Mucosa of stomach (tissue), 1 donor: ENCODE measurements around the gene ZC3H12D.
"Not testable (repeated sequence)": the region's sequence is repeated elsewhere in the genome, so short reads cannot be mapped to it uniquely, and the experiment has no call there.

Source experiments
- H3K27me3 ChIP-seq: one replicate; pipeline ENCODE4 v1.7.0; 2013; ENCODE audit warnings: mild to moderate bottlenecking, low read length; ENCODE audit not compliant: control insufficient read depth, insufficient read depth
- H3K36me3 ChIP-seq: one replicate; pipeline ENCODE4 v1.7.0; 2013; ENCODE audit warnings: low read length; ENCODE audit not compliant: control insufficient read depth, insufficient read depth
- H3K4me1 ChIP-seq: one replicate; pipeline ENCODE4 v1.7.0; 2013; ENCODE audit warnings: mild to moderate bottlenecking, low read length; ENCODE audit not compliant: control insufficient read depth, insufficient read depth
- H3K4me3 ChIP-seq: one replicate; pipeline ENCODE4 v1.7.0; 2013; ENCODE audit warnings: low read length
- H3K9ac ChIP-seq: one replicate; pipeline ENCODE4 v1.7.0; 2013; ENCODE audit warnings: mild to moderate bottlenecking, low read length, moderate library complexity
- H3K9me3 ChIP-seq: one replicate; pipeline ENCODE4 v1.7.0; 2013; ENCODE audit warnings: mild to moderate bottlenecking, low read length, moderate library complexity; ENCODE audit not compliant: control insufficient read depth
- donor health status: Pancreatic carcinoma.

The ZC3H12D gene

GRCh38 chr6:149445095-149445466, 39.7 kb downstream of the ZC3H12D start:
- Histone ChIP-seq H3K9me3 (no peaks in the 10 kb centered on the region), H3K27me3 (peaks cover 4% of the 10 kb centered on the region), H3K36me3 (no peaks in the 10 kb centered on the region), H3K4me3 (no peak overlapping the region), H3K9ac (no peak overlapping the region), H3K4me1 (peaks cover 3% of the 10 kb centered on the region)

DNA sequence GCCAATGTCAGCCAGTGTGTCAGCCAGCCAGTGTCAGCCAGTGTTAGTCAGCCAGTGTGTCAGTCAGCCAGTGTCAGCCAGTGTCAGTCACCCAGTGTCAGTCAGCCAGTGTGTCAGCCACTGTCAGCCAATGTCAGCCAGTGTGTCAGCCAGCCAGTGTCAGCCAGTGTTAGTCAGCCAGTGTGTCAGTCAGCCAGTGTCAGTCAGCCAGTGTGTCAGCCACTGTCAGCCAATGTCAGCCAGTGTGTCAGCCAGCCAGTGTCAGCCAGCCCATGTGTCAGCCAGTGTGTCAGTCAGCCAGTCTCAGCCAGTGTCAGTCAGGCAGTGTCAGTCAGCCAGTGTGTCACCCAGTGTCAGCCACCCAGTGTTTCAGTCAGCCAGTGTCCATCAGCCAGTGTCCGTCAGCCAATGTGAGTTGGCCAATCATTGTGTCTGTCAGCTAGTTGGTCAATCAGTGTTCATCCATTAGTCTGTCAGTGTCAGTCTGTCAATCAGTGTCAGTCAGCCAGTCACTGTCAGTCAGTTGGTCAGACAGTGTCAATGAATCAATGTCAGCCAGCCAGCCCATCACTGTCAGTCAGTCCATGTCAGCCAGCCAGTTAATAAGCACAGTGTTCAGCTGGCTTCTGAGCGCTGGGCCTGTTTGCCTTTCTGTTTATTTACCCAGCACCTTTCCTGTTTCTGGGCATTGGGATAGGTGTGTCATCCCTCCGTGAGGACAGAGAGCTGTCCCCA, 40.3 kb downstream of the ZC3H12D start:
- not testable (repeated sequence) for H3K9me3 ChIP-seq, H3K27me3 ChIP-seq, H3K36me3 ChIP-seq, H3K4me1 ChIP-seq, H3K4me3 ChIP-seq, H3K9ac ChIP-seq

DNA sequence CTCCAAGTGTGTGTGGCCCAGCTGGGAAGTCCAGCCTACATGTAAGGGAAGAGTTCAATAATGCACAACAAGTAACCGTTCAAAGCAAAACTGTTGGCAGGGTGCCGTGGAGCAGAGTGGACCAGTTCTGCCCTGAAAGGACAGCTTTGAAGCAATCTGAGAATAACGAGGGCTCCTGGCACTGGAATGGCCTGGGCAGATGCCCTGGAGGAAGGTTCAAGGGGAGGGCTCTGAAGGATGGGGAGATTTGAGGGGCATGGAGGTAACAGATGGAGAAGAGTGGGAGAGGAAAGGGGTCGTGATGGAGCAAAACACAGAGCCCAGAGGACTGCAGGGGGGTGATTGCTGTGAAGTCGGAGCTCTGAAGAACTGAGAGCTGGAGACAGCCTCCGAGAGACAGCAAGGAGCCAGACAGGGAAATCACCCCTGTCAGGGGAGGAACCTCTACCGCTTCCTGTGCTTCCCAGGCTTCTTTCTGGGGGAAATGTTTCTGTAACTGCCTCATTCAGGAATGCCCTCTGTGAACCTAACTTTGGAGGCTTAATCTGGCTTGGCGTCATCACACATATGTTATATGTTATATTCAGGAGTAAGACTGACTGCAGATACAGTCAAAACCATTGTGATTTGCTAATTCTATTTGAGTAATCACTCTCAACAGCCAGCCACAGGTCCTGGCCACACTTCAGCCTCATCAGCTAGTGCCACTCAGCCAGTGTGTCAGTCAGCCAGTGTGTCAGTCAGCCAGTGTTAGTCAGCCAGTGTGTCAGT, 41.2 kb downstream of the ZC3H12D start:
- H3K27me3 ChIP-seq: peaks cover 4% of the 10 kb centered on the region
- H3K9me3 ChIP-seq: no peaks in the 10 kb centered on the region
- H3K36me3 ChIP-seq: no peaks in the 10 kb centered on the region
- H3K4me3 ChIP-seq: no peak overlapping the region
- no peak overlapping the region for H3K9ac ChIP-seq
- no peaks in the 10 kb centered on the region for H3K4me1 ChIP-seq

DNA sequence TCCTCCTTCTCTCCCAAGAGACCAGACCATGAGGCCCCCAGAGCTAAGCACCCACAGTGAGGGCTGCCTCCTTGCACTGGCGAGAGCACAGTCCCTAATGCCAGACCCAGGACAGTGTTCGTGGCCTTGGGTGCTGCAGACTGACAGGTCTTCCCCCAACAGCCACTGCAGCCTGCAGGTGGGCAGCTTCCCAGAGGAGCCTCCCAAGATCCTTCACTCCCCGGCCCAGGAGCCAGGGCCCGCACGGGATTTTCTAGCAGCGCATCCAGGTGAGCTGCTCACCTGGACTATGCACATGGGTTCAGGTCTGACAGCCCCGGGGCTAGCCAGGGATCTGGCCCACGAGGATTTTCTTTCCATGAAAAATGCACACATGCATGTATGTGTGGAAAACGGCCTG, 43.1 kb downstream of the ZC3H12D start:
- Histone ChIP-seq H3K9ac (no peak overlapping the region), H3K4me1 (no peaks in the 10 kb centered on the region), H3K27me3 (peaks cover 4% of the 10 kb centered on the region), H3K4me3 (no peak overlapping the region), H3K9me3 (no peaks in the 10 kb centered on the region), H3K36me3 (no peaks in the 10 kb centered on the region)

- Histone ChIP-seq H3K4me1 (no peaks in the 10 kb centered on the region), H3K27me3 (peaks cover 4% of the 10 kb centered on the region), H3K36me3 (no peaks in the 10 kb centered on the region), H3K9me3 (no peaks in the 10 kb centered on the region), H3K9ac (no peak overlapping the region), H3K4me3 (no peak overlapping the region)
Measured at GRCh38 chr6:149440735-149441671, 43.8 kb downstream of the ZC3H12D start.

DNA sequence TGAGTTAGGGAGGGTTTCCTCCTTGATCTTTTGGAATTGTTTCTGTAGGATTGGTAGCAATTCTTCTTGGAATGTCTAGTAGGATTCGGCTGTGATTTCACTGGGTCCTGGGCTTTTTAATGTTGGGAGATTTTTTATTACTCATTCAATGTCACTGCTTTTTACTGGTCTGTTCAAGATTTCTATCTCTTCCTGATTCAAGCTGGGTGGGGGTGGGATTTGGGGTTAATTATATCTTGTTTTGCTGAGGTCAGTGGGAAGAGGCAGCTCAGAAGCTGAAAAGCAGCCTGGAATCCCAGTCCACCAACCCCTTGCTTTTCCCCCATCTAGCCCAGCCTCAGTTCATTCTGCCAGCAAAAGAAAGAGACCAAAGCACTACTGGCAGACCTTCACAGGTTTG, 45.2 kb downstream of the ZC3H12D start:
- Histone ChIP-seq H3K27me3 (peaks cover 4% of the 10 kb centered on the region), H3K4me3 (no peak overlapping the region), H3K4me1 (no peaks in the 10 kb centered on the region), H3K9me3 (no peaks in the 10 kb centered on the region), H3K36me3 (no peaks in the 10 kb centered on the region), H3K9ac (no peak overlapping the region)

- no peak overlapping the region for H3K4me3 ChIP-seq
- no peaks in the 10 kb centered on the region for H3K9me3 ChIP-seq
- peaks cover 4% of the 10 kb centered on the region for H3K27me3 ChIP-seq
Measured at GRCh38 chr6:149438855-149439254, 46.0 kb downstream of the ZC3H12D start.

GRCh38 chr6:149437212-149437611, 47.6 kb downstream of the ZC3H12D start:
- H3K36me3 ChIP-seq: no peaks in the 10 kb centered on the region
- no peaks in the 10 kb centered on the region for H3K4me1 ChIP-seq
- H3K9ac ChIP-seq: no peak overlapping the region
- no peaks in the 10 kb centered on the region for H3K9me3 ChIP-seq
- no peak overlapping the region for H3K4me3 ChIP-seq
- no peaks in the 10 kb centered on the region for H3K27me3 ChIP-seq

More at GRCh38 chr6:149438855-149439254, 46.0 kb downstream of the ZC3H12D start:
- Histone ChIP-seq H3K36me3 (no peaks in the 10 kb centered on the region), H3K9ac (no peak overlapping the region), H3K4me1 (no peaks in the 10 kb centered on the region)

- no peaks in the 10 kb centered on the region for H3K36me3 ChIP-seq
Measured at GRCh38 chr6:149436647-149437046, 48.2 kb downstream of the ZC3H12D start.

GRCh38 chr6:149435919-149436586, 48.8 kb downstream of the ZC3H12D start:
- Histone ChIP-seq H3K27me3 (no peaks in the 10 kb centered on the region), H3K4me1 (no peaks in the 10 kb centered on the region), H3K9me3 (no peaks in the 10 kb centered on the region), H3K9ac (no peak overlapping the region), H3K36me3 (no peaks in the 10 kb centered on the region), H3K4me3 (no peak overlapping the region)

More at GRCh38 chr6:149436647-149437046, 48.2 kb downstream of the ZC3H12D start:
- Histone ChIP-seq H3K4me1 (no peaks in the 10 kb centered on the region), H3K9ac (no peak overlapping the region), H3K27me3 (no peaks in the 10 kb centered on the region), H3K4me3 (no peak overlapping the region), H3K9me3 (no peaks in the 10 kb centered on the region)

DNA sequence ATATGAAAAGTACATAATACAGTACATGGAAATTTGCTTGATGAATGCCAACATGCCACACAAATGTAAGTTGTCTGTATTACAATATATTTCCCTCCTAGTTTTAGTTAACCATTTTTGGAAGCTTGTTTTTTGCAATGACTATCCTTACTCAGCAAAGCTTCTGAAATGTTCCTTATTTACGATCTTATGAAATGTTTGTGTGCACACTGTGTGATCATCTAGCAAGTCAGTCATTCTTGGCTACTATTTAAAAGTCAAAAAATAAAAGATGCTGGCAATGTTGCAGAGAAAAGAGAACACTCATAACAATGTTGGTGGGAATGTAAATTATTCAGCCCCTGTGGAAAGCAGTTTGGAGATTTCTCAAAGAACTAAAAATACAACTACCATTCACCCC, 50.9 kb downstream of the ZC3H12D start:
- H3K4me1 ChIP-seq: no peaks in the 10 kb centered on the region
- H3K9me3 ChIP-seq: no peaks in the 10 kb centered on the region
- no peak overlapping the region for H3K9ac ChIP-seq
- no peaks in the 10 kb centered on the region for H3K27me3 ChIP-seq
- H3K36me3 ChIP-seq: no peaks in the 10 kb centered on the region
- no peak overlapping the region for H3K4me3 ChIP-seq
